Peyer's patch (tissue), 4 donors: ENCODE data around the gene ADAR.

ENCODE experiments used
- POLR2A ChIP-seq, 2 donors: fragments of 450-650 bp; IDR thresholded peaks; one replicate each; pipeline ENCODE4 v1.5.1; 2017; ENCODE audit warnings: antibody characterized with exemption in 2 of 2, mild to moderate bottlenecking in 2 of 2, moderate library complexity in 2 of 2
- TF ChIP-seq, protein P1 (sequence below), 6 experiments: fragments of 450-650 bp in 4 of 6; fragments of 200-600 bp in 2 of 6; sonication (generic) in 1 of 6; IDR thresholded peaks; one replicate each; pipeline ENCODE4 v1.5.1; 2017 to 2019; ENCODE audit warnings: antibody characterized with exemption in 6 of 6, mild to moderate bottlenecking in 3 of 6, moderate library complexity in 1 of 6

- no peak for TF ChIP-seq POLR2A (IDR thresholded peaks at IDR 0.05)
- TF ChIP-seq, protein P1, sequence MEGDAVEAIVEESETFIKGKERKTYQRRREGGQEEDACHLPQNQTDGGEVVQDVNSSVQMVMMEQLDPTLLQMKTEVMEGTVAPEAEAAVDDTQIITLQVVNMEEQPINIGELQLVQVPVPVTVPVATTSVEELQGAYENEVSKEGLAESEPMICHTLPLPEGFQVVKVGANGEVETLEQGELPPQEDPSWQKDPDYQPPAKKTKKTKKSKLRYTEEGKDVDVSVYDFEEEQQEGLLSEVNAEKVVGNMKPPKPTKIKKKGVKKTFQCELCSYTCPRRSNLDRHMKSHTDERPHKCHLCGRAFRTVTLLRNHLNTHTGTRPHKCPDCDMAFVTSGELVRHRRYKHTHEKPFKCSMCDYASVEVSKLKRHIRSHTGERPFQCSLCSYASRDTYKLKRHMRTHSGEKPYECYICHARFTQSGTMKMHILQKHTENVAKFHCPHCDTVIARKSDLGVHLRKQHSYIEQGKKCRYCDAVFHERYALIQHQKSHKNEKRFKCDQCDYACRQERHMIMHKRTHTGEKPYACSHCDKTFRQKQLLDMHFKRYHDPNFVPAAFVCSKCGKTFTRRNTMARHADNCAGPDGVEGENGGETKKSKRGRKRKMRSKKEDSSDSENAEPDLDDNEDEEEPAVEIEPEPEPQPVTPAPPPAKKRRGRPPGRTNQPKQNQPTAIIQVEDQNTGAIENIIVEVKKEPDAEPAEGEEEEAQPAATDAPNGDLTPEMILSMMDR (IDR thresholded peaks at IDR 0.05), result no peak
Measured at GRCh38 chr1:154574716-154575115, 33.3 kb downstream of the ADAR start.
